Non-pigmented ciliary epithelial cell (primary cell): Measurements from ENCODE around the gene HPF1.
"Not testable (repeated sequence)": the region's sequence is repeated elsewhere in the genome, so short reads cannot be mapped to it uniquely, and the experiment has no call there.

Source experiments
- DNase-seq: peaks from one replicate; pipeline ENCODE4 v3.0.0-alpha.2; 2010; ENCODE audit warnings: low read depth

The HPF1 gene

DNA sequence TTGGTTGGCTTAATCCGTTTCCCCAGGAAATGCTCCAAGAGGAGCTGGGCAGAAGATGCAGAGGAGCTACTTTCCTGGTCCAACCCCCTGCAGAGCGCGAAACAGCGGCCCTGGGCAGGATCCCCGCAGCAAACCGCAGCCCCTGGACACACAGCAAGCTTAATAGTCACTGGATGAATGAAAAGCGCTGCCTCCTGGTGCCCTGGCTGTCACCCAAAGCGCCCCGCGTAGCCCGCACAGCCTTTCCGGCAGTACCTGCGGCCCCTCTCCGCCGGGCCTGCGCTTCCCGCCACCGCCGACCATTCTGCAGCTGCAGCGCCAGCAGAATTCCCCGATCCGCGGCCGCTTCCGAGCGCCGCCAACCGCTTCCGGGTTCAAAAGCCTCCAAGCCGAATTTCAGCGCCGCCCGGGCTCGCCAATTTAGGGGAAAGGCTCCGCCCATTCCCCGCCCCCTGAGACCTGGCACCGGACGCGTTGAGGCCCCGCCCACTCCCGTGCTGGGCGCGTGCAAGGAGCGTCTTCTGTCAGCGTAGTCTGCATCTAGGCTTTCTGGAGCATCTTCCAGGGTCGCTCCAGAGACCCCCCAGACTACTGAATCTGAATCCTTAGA, at the start of gene HPF1:
Gene HPF1 (minus strand): TSS at position 370 of the 610 bp plus-strand sequence. CDS start 67 bp downstream, at position 303.
- no peak for DNase-seq

DNA sequence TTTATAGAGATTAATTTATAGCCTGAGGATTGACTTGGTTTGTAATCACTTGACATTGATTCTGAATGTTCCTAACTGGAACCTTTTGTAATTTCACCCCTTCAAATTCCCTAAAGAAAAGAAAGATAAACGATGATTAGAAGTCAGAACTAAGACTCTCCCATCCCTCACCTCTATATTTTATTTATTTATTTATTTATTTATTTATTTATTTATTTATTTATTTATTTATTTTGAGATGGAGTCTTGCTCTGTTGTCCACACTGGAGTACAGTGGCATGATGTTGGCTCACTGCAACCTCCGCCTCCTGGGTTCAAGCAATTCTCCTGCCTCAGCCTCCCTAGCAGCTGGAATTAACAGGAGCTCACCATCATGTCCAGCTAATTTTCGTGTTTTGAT, 49.0 kb upstream of the HPF1 start:
- DNase-seq = not testable (repeated sequence)

DNA sequence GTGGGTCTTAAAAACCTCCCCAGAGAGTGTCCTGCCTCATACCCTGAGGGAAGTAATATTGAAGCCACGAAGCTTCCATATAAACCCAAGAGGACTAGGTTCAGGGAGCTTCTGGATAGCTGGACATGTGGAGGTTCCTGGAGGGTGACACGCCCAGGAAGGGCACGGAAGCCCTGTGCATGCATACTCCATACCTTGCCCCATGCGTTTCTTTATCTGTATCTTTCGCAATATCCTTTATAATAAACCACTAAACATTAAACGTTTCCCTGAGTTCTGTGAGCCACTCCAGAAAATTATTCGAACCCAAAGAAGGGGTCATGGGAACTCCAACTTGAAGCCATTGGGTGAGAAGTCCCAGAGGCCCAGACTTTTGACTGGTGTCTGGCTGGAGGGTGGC, 45.7 kb upstream of the HPF1 start:
- DNase-seq = no peak

DNA sequence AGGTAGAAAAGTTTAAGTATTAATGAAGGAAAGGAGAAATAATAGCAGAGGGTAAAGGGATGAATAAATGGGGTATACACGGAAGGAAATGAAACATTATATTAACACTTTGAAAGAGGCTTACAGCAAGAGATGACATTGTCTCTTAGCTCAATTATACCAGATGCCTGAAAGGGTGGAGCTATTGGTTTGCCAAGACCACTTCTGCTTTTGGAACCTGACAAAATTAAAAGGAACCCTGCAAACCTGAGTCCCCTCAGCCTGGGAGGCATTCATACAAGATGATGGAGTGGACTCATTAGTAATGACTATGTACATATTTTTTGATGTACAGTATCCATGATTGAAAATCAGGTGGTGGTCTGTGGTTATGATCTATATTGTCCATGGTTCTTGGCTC, 45.1 kb upstream of the HPF1 start:
- no peak for DNase-seq

DNA sequence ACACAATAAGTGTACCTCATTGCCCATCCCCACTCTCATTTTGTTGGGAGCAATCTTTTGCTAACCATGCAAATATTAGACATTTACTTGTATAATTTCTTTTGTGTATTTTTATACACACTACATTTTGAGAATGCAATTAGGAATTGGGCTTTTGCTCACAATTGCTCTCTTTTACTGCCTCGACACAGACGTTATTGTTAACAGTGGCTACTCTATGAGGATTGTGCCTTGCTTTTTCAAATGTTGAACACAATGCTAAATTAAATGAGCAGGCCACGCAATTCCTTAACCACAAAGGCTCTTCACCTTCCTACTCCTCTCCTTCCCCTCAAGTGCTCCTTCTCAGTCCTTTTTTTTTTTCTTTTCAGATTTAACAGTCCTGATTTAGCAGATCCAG, 42.8 kb upstream of the HPF1 start:
- no peak for DNase-seq

DNA sequence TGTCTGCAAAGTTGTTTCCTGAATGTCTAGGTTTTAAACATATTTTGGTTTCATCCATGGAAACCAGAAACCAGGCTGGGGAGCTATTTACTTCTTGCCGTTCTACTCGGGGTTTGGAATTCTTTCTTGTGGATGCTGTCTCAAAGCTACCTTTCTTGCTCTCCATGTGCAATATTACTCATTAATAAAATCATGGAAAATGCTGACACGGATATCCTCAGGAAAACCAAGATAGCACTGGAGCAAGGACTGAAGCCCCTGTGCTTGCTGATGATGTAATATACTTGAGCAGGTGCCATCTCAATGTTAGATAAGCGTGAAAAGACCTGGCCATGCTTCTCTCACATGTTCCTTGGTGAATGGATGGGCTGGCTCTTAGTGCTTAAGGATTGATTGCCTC, 41.5 kb upstream of the HPF1 start:
- no peak for DNase-seq

DNA sequence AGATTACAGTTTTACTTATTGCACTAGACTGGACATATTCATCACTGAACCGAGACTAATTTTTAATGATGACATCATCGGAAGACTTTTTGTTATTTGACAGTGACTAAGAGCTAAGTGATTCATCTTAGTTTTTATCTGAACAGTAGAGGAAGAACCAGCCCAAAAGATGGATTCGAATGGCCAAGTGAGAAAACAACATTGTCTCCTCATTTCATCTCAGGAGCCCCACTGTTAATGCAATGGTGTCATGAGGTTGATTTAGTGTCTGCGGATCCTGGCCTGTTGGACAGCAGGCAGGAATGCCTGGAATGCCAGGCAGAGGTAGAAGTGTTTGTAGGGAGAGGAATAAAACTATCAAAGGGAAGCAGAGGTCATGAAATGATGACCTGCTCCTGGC, 37.8 kb upstream of the HPF1 start:
- no peak for DNase-seq

DNA sequence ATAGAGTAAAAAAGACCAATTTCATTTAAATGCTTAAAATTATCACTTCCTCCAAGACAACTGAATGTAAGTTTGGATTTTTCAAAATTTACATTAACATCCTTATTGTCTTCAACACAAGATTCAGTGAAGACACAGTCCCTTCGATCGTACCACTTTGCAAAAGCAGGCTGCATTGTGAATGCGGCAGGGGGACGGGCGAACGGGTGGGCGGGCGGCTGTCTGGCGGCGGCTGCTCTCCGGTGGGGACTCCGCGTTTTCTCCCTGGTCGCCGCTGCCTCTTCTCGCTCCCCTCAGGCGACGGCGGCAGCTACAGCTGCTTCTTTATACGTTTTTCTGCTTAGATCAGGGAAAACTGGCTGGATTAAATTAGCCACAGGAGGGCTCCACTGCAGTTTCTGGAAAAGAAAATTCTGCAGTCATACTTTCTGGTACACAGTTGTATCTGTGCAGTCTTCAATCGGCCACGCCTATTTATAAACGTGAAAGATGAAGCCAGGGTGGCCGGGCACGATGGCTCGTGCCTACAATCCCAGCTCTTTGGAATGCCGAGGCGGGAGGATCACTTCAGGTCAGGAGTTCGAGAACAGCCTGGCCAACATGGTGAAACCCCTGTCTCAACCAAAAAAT, 33.9 kb upstream of the HPF1 start:
- DNase-seq = no peak

DNA sequence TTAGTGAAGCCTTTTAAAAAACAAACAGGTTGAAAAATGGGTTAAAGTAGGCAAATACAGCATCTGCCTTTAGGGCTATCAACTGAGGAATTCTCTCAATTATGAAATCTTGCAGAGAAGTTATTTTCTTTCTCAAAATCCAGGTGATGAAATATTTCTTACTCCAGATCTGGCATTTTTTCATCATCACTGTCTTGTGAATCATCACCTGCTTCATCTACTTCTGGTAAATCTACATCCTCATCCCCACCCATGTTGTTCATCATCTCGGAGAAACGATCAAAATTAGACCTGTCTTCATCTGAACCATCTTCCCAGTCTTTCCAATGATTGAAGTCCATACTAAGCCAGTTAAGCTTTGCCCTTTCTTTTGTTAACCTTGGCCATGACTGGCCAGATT, 33.3 kb upstream of the HPF1 start:
- no peak for DNase-seq

DNA sequence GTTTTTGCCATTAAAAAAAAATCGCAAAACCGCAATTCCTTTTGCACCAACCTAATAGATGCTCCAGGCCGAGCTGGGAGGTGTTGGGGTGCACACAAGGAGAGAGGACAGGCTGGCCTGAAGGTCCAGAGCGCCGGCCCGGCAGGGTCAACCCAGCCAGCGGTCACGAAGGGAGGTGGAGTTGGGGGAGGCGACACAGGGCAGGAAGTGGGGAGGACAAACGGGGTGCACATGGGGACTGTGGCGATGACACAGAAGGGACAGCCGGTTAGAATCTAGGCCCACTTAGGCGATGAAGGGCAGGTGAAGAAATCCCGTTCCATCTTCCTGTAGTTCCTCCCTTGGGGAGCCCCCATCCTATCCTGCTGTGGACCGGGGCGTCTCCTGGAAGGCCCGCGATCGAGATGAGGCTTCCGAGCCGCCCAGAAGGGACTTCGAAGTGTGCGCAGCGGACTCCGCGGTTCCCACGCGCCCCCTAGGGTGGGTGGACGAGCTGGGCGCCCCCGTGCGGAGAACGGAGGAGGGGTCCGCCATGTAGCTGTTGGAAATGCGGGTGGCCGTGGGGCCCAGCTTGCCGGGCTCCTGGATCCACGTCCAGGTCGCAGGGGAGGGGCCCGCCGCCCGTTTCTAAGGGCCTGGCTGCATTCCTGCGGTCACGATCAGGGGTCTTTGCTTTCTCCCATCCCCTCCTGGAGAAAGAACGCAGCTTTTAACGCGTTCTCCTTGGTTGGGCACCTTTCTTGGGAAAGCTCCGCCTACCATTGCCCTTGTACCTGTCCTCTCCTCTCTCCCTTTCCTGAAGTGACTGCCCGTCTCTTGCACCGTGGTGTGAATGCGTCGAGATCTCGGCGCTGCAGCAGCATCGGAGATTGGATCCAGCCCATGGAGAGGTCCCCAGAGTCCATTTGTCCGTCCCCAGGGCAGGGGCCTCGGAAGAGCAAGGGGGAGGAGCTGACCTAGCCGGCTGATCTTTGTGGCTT, 17.0 kb upstream of the HPF1 start:
- no peak for DNase-seq

DNA sequence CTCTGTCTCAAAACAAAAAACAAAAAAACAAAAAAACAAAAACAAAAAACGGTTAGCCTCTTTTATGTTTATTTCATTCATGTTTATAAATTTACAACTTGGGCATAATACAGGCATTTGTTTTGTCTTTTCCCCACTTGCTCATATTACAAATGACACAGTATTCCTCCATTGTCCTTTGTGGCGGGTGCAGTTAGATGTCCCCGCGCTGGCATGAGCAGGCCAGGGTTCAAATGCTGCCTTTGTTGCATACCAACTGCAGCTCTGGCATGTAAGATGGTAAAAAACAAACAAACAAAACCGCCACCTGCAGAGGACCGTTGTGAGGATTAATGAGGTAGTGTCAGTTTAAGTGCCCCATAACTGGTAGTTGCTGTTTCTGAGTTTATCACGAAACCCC, 16.1 kb upstream of the HPF1 start:
- no peak for DNase-seq

DNA sequence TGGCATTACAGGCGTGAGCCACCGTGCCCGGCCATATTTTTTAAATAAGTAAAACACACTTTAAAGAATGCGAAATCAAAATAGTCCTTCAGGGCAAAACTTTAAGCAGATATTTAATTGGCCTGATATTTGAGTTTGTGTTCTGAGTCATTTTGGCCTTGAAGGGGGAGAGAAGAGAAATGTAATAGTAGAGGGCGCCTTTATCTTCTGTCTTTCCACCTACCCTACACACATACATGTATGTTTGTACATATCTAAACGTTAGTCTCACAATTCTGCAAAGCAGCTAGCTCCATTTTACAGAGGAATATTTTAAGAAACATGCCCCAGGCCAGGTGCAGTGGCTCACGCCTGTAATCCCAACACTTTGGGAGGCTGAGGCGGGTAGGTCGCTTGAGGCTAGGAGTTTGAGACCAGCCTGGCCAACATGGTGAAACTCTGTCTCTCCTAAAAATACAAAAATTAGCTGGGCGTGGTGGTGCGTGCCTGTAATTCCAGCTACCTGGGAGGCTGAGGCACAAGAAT, 13.9 kb upstream of the HPF1 start:
- not testable (repeated sequence) for DNase-seq

DNA sequence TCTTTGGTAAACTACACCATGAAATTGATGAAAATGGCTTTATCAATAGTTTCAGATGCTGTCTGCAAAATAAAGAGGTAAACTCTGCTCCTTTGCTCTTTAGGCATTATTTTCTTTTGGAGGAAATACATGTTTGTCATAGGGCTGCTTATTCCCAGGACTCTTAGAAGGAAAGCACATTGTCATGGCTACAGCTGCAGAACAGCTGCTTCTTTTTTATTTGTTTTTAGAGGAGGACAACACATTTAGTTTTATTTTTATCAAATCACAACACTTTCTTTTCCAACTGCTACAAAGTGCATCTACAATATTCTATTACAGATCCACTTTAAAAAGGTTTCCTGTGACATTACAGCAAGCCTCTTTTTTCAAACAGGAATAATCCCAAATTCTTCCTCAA, 12.7 kb upstream of the HPF1 start:
- DNase-seq = no peak

DNA sequence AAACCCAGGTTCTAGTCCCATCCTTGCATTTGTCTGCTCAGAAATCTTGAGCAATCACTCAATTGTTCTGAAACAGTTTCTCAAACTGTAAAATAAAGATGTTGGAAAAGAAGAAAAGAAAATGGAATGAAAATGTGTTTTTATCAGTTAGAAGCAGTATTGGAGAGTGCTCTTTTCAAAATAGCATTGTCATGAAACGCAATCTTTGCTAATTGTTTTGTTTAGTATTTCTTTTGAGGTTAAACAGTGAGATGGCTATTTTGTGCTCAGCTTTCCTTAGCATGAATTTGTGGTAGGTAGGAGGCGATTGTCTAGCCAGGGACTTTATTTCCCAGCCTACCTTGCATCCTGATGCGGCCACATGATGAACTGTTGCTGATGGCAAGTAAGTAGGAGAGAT, 10.6 kb upstream of the HPF1 start:
- no peak for DNase-seq

DNA sequence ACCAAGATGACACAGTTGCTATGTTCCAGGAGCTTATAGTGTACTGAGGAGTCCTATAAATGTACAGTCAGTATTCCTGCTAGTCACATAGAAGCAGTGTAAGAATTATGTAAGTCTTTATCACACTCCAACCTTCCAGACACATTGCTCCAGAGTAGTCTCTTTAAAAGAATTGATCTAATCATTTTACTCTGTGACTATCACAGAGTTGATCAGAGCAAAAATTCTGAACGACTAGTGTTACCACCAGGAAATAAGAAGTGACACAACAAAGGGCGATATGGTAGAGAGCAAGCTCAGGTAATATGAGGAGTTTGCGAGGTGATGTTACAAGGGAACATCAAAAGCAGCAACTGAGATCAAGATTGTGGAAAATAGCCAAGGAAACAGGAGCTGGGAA, 9.0 kb upstream of the HPF1 start:
- no peak for DNase-seq

DNA sequence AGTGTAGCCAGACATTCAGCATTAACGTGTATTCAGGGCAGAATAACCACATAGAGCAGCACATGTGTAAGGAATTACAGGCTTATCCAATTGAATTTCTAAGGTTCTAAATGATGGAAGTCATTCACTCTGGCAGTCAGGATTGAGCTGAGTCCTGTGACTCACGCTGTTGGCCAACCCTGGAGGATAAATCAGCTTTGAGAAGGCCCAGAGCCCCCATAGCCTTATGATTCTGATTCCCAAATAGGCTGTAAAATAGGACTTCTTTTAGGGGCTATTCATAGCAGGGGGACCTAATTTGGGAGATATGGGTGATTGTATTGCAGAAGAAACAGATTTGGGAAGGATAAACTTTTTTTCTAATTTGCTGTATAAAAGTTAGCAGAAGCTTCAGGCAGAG, 8.1 kb upstream of the HPF1 start:
- DNase-seq = no peak

DNA sequence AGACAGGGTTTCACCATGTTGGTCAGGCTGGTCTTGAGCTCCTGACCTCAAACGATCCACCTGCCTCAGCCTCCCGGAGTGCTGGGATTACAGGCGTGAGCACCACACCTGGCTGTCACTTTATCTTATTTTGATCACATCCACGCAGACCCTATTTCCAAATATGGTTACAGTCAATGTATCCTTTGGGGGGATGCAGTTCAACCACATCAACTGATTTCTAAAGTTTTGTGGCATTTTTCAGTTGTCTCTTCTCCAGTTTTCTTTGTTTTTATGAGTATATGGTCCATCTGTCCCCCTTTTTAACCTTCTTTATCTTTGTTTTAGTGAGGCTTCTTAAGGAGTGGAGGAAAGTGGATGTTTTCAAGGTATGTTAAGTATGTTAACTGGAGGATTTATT, 4.1 kb upstream of the HPF1 start:
- no peak for DNase-seq

DNA sequence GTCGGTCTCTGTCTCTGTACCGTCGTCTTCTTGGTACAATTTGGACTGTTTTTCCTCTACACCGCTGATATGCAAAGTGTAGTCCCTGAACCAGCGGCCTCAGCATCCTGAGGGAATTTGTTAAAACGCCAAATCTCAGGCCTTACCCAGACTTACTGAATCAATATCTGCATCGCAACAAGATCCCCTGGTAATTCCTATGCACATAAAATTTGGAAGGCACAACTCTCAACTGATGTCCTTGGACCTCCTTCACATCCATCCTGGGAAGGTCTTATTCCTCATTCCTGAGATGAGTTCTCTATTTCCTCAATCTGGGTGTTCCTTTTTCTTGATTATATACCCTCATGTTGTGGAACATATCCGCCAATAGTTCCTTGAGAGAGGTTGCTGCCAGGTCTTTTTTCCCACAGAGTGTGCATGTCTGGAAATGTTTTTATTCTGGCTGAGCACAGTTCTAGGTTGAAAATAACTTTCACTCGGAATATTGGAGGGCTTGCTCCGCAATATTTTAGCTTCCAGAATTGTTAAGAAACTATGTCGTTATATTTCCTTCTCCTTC, 738 bp upstream of the HPF1 start:
- no peak for DNase-seq

DNA sequence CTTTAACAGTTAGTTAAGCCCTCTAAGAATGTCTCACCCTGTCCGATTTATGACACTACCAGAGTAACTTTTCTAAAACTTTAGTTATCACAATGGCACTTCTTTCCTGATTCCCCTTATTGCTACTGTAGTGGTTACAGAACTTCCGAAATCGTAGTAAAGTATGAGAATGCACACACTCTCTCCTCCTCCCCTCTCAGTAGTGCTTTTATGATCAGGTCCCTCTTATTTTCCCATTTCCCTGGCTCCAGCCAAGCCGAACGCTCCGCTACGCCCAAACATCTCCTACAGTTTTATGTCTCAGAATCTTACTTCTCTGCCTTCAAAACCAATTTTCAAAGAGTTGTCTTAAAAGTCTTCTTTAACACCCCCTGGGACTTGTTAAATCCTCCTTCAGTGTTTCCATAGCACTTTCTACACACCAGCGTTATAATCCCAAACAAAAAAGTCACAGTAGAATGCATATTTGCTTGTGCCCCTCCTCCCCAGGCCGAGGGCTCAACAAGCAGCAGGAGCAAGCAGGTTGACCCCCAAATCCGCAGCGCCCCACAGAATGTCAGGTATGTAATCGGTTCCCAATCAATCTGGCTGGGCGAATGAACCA, 671 bp downstream of the HPF1 start:
- no peak for DNase-seq

DNA sequence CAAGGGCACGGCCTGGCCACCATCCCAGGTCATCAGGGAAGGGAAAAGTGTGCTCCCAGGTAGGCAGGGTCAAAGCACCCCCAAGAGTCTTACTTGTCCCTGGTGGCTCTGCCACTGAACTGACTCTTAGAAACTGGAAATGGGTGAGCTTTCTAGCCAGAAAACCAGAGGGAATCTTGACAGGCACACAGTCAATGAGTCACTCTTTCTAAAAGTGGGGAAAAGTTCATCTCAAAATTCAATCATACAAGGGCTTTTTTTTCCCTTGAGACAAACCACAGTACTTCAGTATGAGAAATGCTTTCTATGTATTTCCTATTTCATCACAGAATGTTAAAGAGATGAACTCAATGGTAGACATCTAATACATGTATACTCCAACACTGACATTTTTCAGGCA, 12.5 kb downstream of the HPF1 start:
- DNase-seq = no peak

DNA sequence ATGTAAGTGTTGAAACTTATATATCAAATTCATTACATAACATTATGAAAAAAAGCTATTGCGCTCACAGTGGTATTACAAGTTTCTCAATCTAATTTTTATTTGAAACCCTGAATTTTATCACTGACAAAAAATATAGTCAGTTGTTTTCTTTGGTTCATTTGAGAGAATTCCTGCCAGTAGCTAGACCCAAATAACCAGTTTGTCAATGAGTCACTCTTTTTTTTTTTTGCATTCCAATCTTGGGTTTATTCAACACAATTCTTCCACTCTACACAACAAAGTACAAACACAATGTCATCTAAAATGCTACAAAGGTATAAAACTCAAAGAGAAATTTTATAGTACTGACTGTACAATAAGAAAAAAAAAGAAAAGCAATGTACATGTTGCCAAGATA, 13.1 kb downstream of the HPF1 start:
- no peak for DNase-seq

DNA sequence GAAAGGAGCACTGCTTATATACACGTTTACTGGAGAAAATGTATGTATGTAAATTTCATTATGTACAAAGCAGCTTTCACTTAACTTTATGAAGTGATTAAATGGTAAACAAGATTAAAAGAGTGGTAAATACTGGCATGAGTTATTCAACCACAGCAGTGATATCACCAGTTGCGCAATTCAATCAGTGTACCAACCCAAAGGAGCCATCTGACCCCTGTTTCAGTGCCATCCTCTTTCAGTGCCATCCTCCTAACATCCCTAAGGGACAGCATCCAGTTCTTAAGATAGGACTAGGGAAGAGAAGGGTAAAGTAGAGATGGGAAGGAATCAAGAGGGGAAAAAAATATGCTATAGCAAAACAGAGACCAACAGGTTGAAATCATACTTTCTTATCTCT, 16.2 kb downstream of the HPF1 start:
- no peak for DNase-seq
